Lung (tissue), 12 donors: ENCODE data around the gene PTPRN2. TPM values are rescaled to one million over a fixed set of nuclear protein-coding genes. Genes with fewer than 3 reads are reported as not detected.

Experiments used
- ATAC-seq: fragments of 200-7000 bp; cut with Tn5 transposase; one replicate; pipeline ENCODE4 v1.9.1; 2020; ENCODE audit warnings: moderate number of reproducible peaks; ENCODE audit not compliant: insufficient read depth, low FRiP score
- DNase-seq, 3 donors: peaks; one replicate each; pipeline ENCODE4 v3.0.0-alpha.2; 2013 to 2017
- H3K27ac ChIP-seq, 2 donors: one replicate each; pipeline ENCODE4 v1.5.1; 2013; ENCODE audit warnings: mild to moderate bottlenecking in 2 of 2, moderate library complexity in 2 of 2, control low read depth in 1 of 2, inconsistent platforms in 1 of 2, low read depth in 1 of 2, low read length in 1 of 2
- H3K27me3 ChIP-seq, 3 donors: one replicate each; pipeline ENCODE4 v1.5.1; 2013; ENCODE audit warnings: low read length in 2 of 3; ENCODE audit not compliant: control insufficient read depth in 3 of 3, insufficient read depth in 3 of 3
- H3K36me3 ChIP-seq, 4 donors: one replicate each; pipeline ENCODE4 v1.5.1; 2013; ENCODE audit warnings: low read length in 4 of 4, mild to moderate bottlenecking in 1 of 4, moderate library complexity in 1 of 4; ENCODE audit not compliant: control insufficient read depth in 4 of 4, insufficient read depth in 4 of 4
- H3K4me1 ChIP-seq, 5 donors: one replicate each; pipeline ENCODE4 v1.5.1; 2013; ENCODE audit warnings: low read length in 5 of 5, mild to moderate bottlenecking in 2 of 5, moderate library complexity in 1 of 5; ENCODE audit not compliant: control insufficient read depth in 5 of 5, insufficient read depth in 5 of 5
- H3K4me3 ChIP-seq: one replicate; pipeline ENCODE4 v1.5.1; 2013; ENCODE audit warnings: mild to moderate bottlenecking, control low read depth, moderate library complexity
- H3K9ac ChIP-seq, 2 donors: one replicate each; pipeline ENCODE4 v1.5.1; 2013; ENCODE audit warnings: low read length in 2 of 2, control low read depth in 1 of 2; ENCODE audit not compliant: insufficient read depth in 1 of 2
- H3K9me3 ChIP-seq, 4 donors: one replicate each; pipeline ENCODE4 v1.5.1; 2013; ENCODE audit warnings: low read length in 3 of 4, mild to moderate bottlenecking in 1 of 4, moderate library complexity in 1 of 4; ENCODE audit not compliant: control insufficient read depth in 4 of 4, insufficient read depth in 3 of 4
- WGBS, 2 donors: extraction: QIAGEN DNeasy Blood & Tissue Kit; methylation state at CpG; one replicate each; pipeline ENCODE4 v1.1.7; 2013; 5-methylcytosine and 5-hydroxymethylcytosine counted together
- polyA plus RNA-seq, 2 donors: library from polyadenylated mRNA; stranded (reverse); fragments of 200-250 nt; gene quantifications; one replicate each; pipeline ENCODE4 v1.2.1, GENCODE V29; 2013
- total RNA-seq, 2 donors: library from RNA; depleted of rRNA in 1 of 2; stranded (reverse); fragments of >200 nt in 1 of 2; gene quantifications; one replicate each; pipeline ENCODE4 v1.2.1, GENCODE V29; 2014 to 2021
- TF ChIP-seq, protein P1 (sequence below): IDR thresholded peaks from 2 replicates; pipeline ENCODE4 v1.5.1; 2012; ENCODE audit warnings: mild to moderate bottlenecking; ENCODE audit errors: control extremely low read depth, extremely low read depth
- donor health status: control.
- donor health status: control.
- donor health status: Bipolar disorder and iron deficiency.
- donor health status: healthy.
- donor health status: DM: yes; HTN: yes; CAD: no.

PTPRN2 gene
- total and polyA plus RNA-seq, 4 donors = 2.1 to 7.4 (median 4.4) TPM

DNA sequence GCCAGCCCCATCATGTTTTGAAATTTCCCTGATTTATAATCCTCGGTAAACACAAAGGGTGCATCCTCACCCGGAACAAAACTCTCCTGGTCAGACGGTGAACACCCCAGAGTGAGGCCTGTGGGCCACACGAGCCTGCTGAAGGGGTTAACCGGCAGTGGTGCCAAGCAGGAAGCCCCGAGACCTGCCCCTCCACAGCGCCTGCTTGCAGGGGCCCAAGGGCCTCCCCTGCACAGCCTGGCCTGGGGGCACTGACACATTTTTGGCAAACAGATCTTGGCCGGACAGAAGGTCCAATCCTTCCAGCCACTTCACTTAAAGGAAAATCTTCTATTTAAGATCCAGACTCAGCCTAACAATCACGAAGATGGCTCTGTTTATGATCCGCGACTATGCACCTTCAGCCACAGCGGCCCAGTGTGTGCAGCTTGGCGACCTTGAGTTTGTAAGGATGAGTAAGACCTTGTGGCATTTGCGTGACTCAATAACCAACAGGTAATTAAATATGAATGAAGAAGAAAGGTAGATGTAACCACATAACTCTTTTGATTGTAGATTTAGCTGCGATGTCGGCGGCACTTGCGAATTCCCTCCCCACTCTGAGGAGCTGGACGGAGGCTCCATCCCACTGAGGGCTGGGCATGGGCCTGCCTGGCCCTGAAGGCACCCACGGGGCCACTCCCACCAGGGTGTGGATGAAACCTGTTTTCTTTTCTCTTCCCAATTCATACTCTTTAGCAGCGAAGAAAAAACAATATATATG is 922.6 kb downstream of the PTPRN2 start:
- H3K4me1 ChIP-seq = peaks cover 0 to 21% (median 10%) of the 10 kb centered on the region in 5 donors
- 74 to 82% methylated on average over 21 of the region's 21 CpGs for WGBS, 2 donors
- peaks cover 0 to 3% (median 0%) of the 10 kb centered on the region in 4 donors for H3K9me3 ChIP-seq
- ATAC-seq (no peak), DNase-seq (peak; percentile 46 to 58 (median 51))
- H3K36me3 ChIP-seq = no peaks in the 10 kb centered on the region
- H3K27ac ChIP-seq = no peak overlapping the region
- H3K4me3 ChIP-seq = no peak overlapping the region
- TF ChIP-seq, protein P1, sequence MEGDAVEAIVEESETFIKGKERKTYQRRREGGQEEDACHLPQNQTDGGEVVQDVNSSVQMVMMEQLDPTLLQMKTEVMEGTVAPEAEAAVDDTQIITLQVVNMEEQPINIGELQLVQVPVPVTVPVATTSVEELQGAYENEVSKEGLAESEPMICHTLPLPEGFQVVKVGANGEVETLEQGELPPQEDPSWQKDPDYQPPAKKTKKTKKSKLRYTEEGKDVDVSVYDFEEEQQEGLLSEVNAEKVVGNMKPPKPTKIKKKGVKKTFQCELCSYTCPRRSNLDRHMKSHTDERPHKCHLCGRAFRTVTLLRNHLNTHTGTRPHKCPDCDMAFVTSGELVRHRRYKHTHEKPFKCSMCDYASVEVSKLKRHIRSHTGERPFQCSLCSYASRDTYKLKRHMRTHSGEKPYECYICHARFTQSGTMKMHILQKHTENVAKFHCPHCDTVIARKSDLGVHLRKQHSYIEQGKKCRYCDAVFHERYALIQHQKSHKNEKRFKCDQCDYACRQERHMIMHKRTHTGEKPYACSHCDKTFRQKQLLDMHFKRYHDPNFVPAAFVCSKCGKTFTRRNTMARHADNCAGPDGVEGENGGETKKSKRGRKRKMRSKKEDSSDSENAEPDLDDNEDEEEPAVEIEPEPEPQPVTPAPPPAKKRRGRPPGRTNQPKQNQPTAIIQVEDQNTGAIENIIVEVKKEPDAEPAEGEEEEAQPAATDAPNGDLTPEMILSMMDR = no peak
- peaks cover 0 to 17% (median 0%) of the 10 kb centered on the region in 3 donors for H3K27me3 ChIP-seq
- H3K9ac ChIP-seq = no peak overlapping the region

DNA sequence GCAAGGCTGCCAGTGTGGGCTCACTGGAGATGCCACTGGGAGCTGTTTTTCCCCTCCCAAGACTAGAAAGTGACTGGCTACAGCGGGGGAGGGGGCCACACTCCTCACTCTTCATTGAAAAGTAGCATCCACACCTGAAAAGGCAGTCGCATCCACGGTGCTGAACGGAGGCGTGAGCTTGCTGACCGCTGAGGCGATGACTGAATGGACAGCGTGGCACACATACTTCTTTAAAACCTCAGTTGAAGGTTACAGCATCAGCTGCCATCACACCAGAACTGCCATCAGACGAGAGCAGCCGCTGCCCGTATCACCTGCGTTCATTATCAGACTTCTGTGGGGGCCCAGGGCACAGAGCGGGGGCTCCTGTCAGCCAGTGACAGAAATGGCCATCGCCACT is 923.6 kb downstream of the PTPRN2 start:
- DNase-seq (no peak), ATAC-seq (no peak)
- no peak overlapping the region for H3K27ac ChIP-seq
- no peaks in the 10 kb centered on the region for H3K36me3 ChIP-seq
- H3K4me3 ChIP-seq = no peak overlapping the region
- TF ChIP-seq, protein P1 = no peak
- H3K9ac ChIP-seq = no peak overlapping the region
- H3K4me1 ChIP-seq = peaks cover 0 to 21% (median 10%) of the 10 kb centered on the region in 5 donors
- H3K27me3 ChIP-seq = peaks cover 0 to 12% (median 0%) of the 10 kb centered on the region in 3 donors
- 81 to 97% methylated on average over 14 of the region's 14 CpGs for WGBS, 2 donors
- no peaks in the 10 kb centered on the region for H3K9me3 ChIP-seq

DNA sequence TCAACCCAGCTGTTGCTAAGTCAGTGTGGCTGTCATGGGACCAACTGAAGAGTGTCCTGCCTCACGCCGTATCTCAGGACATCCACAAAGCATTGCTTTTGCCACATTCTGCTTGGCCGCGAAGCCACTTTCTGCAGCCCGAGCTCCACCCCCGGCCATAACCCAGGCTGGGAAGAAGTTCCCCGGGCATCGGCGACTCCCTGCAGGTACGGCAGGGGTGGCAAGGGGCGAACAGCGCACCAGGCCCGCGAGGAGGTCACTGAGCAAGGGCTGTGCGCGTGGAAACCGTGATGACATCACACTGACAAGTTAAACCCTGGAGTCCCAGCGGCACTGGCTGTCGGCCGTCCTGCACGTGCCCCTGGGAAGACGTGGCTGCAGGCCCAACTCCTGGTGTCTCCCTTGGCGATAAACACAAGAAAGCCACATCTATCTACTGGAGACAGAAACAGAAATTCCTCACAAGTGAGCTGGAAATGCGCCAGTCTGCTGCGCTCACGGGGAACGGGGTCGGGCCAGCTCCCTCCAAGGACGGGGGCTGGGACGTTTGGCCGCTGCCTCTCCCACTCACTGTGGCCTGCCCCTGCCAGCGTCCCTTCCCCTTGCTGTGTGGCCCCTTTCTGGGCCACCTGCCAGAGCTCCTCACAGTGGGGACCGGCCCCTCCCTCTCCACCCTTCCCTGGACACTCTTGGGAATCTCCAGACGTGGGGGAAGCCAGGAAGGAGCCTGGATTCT is 924.5 kb downstream of the PTPRN2 start:
- Histone ChIP-seq H3K27me3 (peaks cover 0 to 7% (median 0%) of the 10 kb centered on the region in 3 donors), H3K4me3 (no peak overlapping the region), H3K9me3 (no peaks in the 10 kb centered on the region), H3K4me1 (peaks cover 0 to 21% (median 10%) of the 10 kb centered on the region in 5 donors), H3K9ac (no peak overlapping the region), H3K27ac (no peak overlapping the region), H3K36me3 (no peaks in the 10 kb centered on the region)
- DNase-seq (peak; percentile 90 to 92 (median 91)), ATAC-seq (no peak)
- TF ChIP-seq, protein P1 = no peak
- WGBS, 2 donors = 54 to 74% methylated on average over 34 of the region's 34 CpGs
